Gastrocnemius medialis (tissue), 4 donors: Measurements from ENCODE around the gene DMRTA1. TPM values are rescaled to one million over a fixed set of nuclear protein-coding genes. Genes with fewer than 3 reads are reported as not detected.
"Not testable (repeated sequence)": the region's sequence is repeated elsewhere in the genome, so short reads cannot be mapped to it uniquely, and the experiment has no call there.

ENCODE experiments used
- ATAC-seq, 2 donors: fragments of 150-250 bp; one replicate each; pipeline ENCODE4 v1.9.1; 2016
- DNase-seq, 2 donors: peaks; one replicate each; pipeline ENCODE4 v3.0.0-alpha.2; 2019
- H3K27ac ChIP-seq, 4 donors: fragments of 200-600 bp; sonication (generic); 1 replicate in 1 of 4; 2 replicates in 3 of 4; pipeline ENCODE4 v1.5.1; 2016 to 2018; ENCODE audit warnings: mild to moderate bottlenecking in 2 of 4, moderate library complexity in 1 of 4
- H3K27me3 ChIP-seq, 3 donors: fragments of 200-600 bp; sonication (generic) in 2 of 3; 1 replicate in 1 of 3; 2 replicates in 2 of 3; pipeline versions ENCODE4 v1.5.1 to v1.6.0; 2016 to 2019; ENCODE audit warnings: mild to moderate bottlenecking in 1 of 3, moderate library complexity in 1 of 3
- H3K36me3 ChIP-seq, 2 donors: fragments of 200-600 bp; sonication (generic) in 1 of 2; one replicate each; pipeline ENCODE4 v1.5.1; 2017 to 2018
- H3K4me1 ChIP-seq, 2 donors: fragments of 200-600 bp; sonication (generic) in 1 of 2; one replicate each; pipeline ENCODE4 v1.5.1; 2016 to 2017; ENCODE audit warnings: mild to moderate bottlenecking in 2 of 2
- H3K4me3 ChIP-seq, 4 donors: fragments of 200-600 bp; sonication (generic) in 3 of 4; 1 replicate in 1 of 4; 2 replicates in 3 of 4; pipeline ENCODE4 v1.5.1; 2016 to 2019; ENCODE audit warnings: mild to moderate bottlenecking in 2 of 4
- H3K9me3 ChIP-seq, 3 donors: fragments of 200-600 bp; sonication (generic) in 2 of 3; 1 replicate in 1 of 3; 2 replicates in 2 of 3; pipeline ENCODE4 v1.5.1; 2016 to 2019
- POLR2A ChIP-seq, 2 donors: fragments of 450-650 bp; IDR thresholded peaks; one replicate each; pipeline ENCODE4 v1.6.1; 2017; ENCODE audit warnings: antibody characterized with exemption in 2 of 2, mild to moderate bottlenecking in 2 of 2, moderate library complexity in 2 of 2
- in situ Hi-C, 4 donors: fragments of 200-750 bp; cut with MboI; loops; one replicate each; pipeline versions ENCODE4 v1.15.0 to v1.8.0; 2017; ENCODE audit warnings: low sequenced_read_pairs in 4 of 4
- intact Hi-C: fragments of 100-400 bp; cut with DNase I; formaldehyde crosslinking; loops from one replicate; pipeline ENCODE4 v1.15.1; 2023; ENCODE audit warnings: low total_unique reads
- total RNA-seq, 4 donors: library from RNA; depleted of rRNA; stranded (reverse); fragments of >200 nt; gene quantifications; one replicate each; pipeline versions ENCODE4 v1.1.0 to v1.2.3, GENCODE V29; 2016
- TF ChIP-seq, protein P1 (sequence below), 5 experiments: fragments of 450-650 bp in 3 of 5; fragments of 200-600 bp in 2 of 5; sonication (generic) in 2 of 5; IDR thresholded peaks in 4 of 5; conservative IDR thresholded peaks in 1 of 5; 1 replicate in 4 of 5; 2 replicates in 1 of 5; pipeline ENCODE4 v1.5.1; 2016 to 2019; ENCODE audit warnings: antibody characterized with exemption in 5 of 5, mild to moderate bottlenecking in 3 of 5, moderate library complexity in 3 of 5

The DMRTA1 gene
- total RNA-seq, 4 donors from 2014 or later = 0.59 to 1.3 (median 0.71) TPM

DNA sequence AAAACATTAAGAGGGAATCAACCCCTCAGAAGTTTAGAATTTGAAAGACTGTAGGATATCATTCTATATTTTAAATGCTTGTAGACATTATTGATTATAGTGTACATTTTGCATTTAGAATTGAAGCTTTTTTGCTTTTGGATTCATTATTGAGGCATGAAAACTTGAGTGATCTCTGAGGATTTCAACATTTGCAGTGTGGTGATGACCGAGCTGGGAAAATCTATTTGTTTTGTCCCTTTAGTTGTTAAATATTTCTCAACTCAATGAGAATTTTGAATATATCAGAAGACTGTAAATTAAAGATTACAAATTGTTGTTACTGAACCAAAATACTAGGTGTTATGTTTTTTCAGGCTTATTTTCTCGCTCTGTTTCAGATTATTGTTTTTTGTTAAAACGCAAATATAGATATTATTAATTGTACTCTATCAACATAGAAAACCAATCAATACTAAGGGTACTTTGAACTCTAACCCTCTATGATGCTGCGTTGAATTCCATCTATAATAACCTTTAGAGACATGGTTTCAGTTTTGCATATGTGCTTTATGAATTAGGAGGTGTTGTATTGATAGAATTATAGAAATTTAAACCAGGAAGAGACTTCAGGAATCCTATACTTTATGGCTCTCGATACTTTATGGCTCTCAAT, 19.3 kb upstream of the DMRTA1 start:
- no peak for ATAC-seq
- Histone ChIP-seq H3K27ac (no peak overlapping the region), H3K4me3 (no peak overlapping the region), H3K4me1 (no peaks in the 10 kb centered on the region), H3K9me3 (no peaks in the 10 kb centered on the region), H3K27me3 (no peaks in the 10 kb centered on the region), H3K36me3 (no peaks in the 10 kb centered on the region)
- intact Hi-C loops = no loop called here
- in situ Hi-C loops = no loop called here
- no peak for DNase-seq
- TF ChIP-seq, protein P1, sequence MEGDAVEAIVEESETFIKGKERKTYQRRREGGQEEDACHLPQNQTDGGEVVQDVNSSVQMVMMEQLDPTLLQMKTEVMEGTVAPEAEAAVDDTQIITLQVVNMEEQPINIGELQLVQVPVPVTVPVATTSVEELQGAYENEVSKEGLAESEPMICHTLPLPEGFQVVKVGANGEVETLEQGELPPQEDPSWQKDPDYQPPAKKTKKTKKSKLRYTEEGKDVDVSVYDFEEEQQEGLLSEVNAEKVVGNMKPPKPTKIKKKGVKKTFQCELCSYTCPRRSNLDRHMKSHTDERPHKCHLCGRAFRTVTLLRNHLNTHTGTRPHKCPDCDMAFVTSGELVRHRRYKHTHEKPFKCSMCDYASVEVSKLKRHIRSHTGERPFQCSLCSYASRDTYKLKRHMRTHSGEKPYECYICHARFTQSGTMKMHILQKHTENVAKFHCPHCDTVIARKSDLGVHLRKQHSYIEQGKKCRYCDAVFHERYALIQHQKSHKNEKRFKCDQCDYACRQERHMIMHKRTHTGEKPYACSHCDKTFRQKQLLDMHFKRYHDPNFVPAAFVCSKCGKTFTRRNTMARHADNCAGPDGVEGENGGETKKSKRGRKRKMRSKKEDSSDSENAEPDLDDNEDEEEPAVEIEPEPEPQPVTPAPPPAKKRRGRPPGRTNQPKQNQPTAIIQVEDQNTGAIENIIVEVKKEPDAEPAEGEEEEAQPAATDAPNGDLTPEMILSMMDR (IDR thresholded peaks at IDR 0.05 in 4 of 5, conservative IDR thresholded peaks at IDR 0.05 in 1 of 5) = no peak
- TF ChIP-seq POLR2A (IDR thresholded peaks at IDR 0.05) = no peak

DNA sequence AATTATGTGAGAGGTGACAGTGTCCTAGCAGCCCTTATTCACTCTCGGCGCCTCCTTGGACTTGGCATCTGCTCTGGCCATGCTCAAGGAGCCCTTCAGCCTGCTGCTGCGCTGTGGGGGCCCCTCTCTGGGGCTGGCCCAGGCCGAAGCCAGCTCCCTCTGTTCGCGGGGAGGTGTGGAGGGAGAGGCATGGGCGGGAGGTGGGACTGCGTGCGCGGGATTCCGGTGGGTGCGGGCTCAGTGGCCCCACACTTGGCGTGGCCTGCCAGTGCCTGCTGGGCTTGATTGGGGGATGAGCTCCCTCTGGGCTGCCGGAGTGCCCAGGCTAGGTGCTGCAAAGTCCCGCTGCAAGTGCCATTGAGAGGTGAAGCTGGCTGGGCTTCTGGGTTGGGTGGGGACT, 12.9 kb upstream of the DMRTA1 start:
- DNase-seq (no peak), ATAC-seq (no peak)
- Histone ChIP-seq H3K36me3 (no peaks in the 10 kb centered on the region), H3K9me3 (no peaks in the 10 kb centered on the region), H3K4me1 (no peaks in the 10 kb centered on the region), H3K27ac (no peak overlapping the region), H3K4me3 (no peak overlapping the region), H3K27me3 (no peaks in the 10 kb centered on the region)
- in situ Hi-C loops (no loop called here), intact Hi-C loops (no loop called here)
- no peak for TF ChIP-seq POLR2A (IDR thresholded peaks at IDR 0.05)
- TF ChIP-seq, protein P1 (IDR thresholded peaks at IDR 0.05 in 4 of 5, conservative IDR thresholded peaks at IDR 0.05 in 1 of 5) = no peak

DNA sequence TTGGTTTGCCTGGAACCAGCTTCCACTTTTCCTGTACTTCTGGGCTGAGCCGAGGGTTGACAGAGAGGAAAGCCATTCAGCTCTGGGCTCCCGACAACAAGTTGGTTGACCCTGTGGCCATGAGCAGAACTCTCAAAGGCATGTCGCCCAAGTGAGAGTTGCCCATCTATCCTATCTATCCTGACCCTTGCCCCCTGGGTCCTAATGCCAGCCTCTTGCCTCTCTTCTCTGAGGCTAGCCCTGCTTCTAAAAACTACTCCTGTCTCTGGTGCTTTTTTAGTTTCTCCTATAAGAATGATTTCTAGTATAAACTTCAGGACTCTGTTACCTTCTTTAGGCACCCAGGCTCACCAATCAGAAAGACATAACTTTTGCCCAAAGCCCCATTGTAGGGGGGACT, 11.4 kb upstream of the DMRTA1 start:
- H3K4me3 ChIP-seq, in situ Hi-C loops, H3K27me3 ChIP-seq, H3K27ac ChIP-seq, intact Hi-C loops, DNase-seq, H3K36me3 ChIP-seq, H3K9me3 ChIP-seq, ATAC-seq, H3K4me1 ChIP-seq: not testable (repeated sequence)

DNA sequence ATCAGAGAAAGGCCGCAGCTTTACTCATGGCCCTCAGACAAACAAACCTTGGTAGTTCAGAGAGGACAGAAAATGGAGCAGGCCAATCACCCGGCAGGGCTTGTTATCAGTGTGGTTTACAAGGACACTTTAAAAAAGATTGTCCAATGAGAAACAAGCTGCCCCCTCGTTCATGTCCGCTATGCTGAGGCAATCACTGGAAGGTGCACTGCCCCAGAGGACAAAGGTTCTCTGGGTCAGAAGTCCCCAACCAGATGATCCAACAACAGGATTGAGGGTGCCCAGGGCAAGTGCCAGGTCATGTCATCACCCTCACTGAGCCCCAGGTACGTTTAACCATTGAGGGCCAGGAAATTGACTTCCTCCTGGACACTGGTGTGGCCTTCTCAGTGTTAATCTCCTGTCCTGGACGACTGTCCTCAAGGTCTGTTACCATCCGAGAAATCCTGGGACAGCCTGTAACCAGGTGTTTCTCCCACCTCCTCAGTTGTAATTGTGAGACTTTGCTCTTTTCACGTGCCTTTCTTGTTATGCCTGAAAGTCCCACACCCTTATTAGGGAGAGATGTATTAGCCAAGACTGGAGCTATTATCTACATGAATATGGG, 9.1 kb upstream of the DMRTA1 start:
- DNase-seq, ATAC-seq, H3K36me3 ChIP-seq, H3K4me1 ChIP-seq, H3K9me3 ChIP-seq, H3K4me3 ChIP-seq, H3K27ac ChIP-seq, in situ Hi-C loops, H3K27me3 ChIP-seq, intact Hi-C loops: not testable (repeated sequence)

DNA sequence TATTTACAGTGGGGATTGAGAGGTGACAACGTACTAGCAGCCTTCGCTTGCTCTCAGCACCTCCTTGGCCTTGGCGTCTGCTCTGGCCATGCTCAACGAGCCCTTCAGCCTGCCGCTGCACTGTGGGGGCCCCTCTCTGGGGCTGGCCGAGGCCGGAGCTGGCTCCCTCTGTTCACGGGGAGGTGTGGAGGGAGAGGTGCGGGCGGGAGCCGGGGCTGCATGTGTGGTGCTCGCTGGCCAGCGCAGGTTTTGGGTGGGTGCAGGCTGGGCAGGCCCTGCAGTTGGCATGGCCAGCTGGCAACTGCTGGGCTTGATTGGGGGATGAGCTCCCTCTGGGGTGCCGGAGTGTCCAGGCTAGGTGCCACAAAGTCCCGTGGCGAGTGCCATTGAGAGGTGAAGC, 5.8 kb upstream of the DMRTA1 start:
- intact Hi-C loops (no loop called here), in situ Hi-C loops (loop anchor here in 2 of 4 donors (10.0 kb wide), 2 partner anchors 136 to 626 kb away; no protein-coding TSS in a partner anchor)
- Histone ChIP-seq H3K27me3 (no peaks in the 10 kb centered on the region), H3K4me3 (no peak overlapping the region), H3K9me3 (no peaks in the 10 kb centered on the region), H3K4me1 (no peaks in the 10 kb centered on the region), H3K36me3 (no peaks in the 10 kb centered on the region), H3K27ac (no peak overlapping the region)
- TF ChIP-seq POLR2A (IDR thresholded peaks at IDR 0.05) = no peak
- TF ChIP-seq, protein P1 (IDR thresholded peaks at IDR 0.05 in 4 of 5, conservative IDR thresholded peaks at IDR 0.05 in 1 of 5) = no peak
- ATAC-seq (no peak), DNase-seq (no peak)
